GM18951 (cell line): ENCODE data around the gene NPC1.

Source experiments
- POLR2A ChIP-seq: IDR thresholded peaks from 4 replicates; pipeline ENCODE4 v1.6.1; 2011; ENCODE audit warnings: mild to moderate bottlenecking; ENCODE audit not compliant: insufficient read length, insufficient read depth; ENCODE audit errors: extremely low read depth
- in situ Hi-C: fragments of 300-500 bp; cut with MboI; formaldehyde crosslinking; loops from one replicate; pipeline ENCODE4 v1.12.0; 2022; ENCODE audit warnings: low sequenced_read_pairs, mixed read lengths, inconsistent platforms; ENCODE audit not compliant: unreplicated experiment

Gene NPC1

GRCh38 chr18:23575309-23575651 lies 11.0 kb downstream of the NPC1 start:
- TF ChIP-seq POLR2A, result no peak
- in situ Hi-C loops, result no loop called here

GRCh38 chr18:23574611-23575308 lies 11.5 kb downstream of the NPC1 start:
- no peak for TF ChIP-seq POLR2A
- in situ Hi-C loops, result no loop called here

DNA sequence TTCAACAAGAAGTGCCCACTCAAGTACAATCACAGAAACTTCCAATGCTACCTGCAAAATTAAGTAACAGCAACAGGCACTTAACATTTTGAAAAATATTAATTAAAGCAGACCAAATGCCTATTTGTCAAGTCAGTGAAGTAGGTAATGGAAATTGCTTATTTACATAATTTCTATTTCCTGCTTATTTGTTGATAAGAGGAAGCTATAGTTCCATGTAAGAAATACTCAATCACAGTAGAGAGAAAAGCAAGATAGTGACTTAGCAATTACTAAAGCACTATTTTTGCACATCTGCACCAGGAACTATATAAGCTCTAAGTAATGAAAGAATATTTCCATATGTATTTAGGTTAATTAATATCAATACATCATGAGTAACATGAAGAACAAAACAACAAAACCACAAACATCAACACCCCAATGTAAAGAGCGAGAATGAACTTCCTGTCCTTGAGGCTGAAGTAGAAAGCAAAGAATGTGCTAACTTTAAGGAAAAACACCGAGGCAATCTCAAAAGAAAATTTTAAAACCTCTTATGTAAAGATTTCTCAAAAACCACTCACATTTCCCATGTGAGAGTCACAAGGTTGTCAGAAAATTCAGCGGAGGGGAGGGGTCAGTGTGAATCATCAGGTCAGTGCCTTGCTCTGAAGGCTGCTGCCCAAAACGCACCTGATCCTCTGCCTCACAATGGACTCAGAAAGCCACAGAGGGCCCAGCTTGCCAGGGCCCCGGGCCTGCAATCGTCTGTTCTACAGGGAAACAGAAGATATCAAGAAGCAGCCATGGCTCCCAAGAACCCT lies 12.5 kb downstream of the NPC1 start:
- no peak for TF ChIP-seq POLR2A
- in situ Hi-C loops, result no loop called here

- in situ Hi-C loops, result no loop called here
- TF ChIP-seq POLR2A, result no peak
These were observed 13.3 kb downstream of the NPC1 start for GRCh38 chr18:23573020-23573419.

GRCh38 chr18:23572570-23572969 lies 13.7 kb downstream of the NPC1 start:
- in situ Hi-C loops, result no loop called here
- no peak for TF ChIP-seq POLR2A

GRCh38 chr18:23572012-23572411 lies 14.3 kb downstream of the NPC1 start:
- TF ChIP-seq POLR2A, result no peak
- in situ Hi-C loops, result no loop called here

DNA sequence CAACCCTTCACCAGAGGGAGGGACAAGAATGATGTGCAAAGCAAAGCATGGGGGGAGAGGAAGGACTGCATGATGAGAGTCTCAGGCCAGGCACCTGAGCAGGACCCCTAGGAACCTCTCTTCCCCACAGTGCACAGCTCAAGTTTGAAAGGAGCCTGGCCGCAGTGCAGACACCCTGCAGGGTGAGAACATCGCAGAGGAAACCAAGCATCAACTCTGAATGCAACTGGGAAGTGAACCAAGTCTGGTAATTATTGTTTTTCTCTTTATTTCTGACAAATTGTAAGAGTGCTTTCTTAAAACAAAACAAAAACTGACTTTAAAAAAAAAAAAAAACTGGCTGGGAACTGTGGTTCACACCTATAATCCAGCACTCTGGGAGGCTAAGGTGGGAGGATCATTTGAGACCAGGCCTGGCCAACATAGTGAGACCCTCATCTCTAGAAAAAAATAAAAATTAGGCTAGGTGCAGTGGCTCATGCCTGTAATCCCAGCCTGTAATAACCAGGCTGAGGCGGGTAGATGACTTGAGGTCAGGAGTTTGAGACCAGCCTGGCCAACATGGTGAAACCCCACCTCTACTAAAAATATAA lies 15.3 kb downstream of the NPC1 start:
- in situ Hi-C loops, result no loop called here
- TF ChIP-seq POLR2A, result no peak

GRCh38 chr18:23569299-23570063 lies 16.8 kb downstream of the NPC1 start:
- in situ Hi-C loops, result no loop called here
- no peak for TF ChIP-seq POLR2A

- no peak for TF ChIP-seq POLR2A
- in situ Hi-C loops, result no loop called here
These were observed 17.8 kb downstream of the NPC1 start for GRCh38 chr18:23568281-23569138.

- in situ Hi-C loops, result no loop called here
- TF ChIP-seq POLR2A, result no peak
These were observed 18.6 kb downstream of the NPC1 start for GRCh38 chr18:23567671-23568070.

DNA sequence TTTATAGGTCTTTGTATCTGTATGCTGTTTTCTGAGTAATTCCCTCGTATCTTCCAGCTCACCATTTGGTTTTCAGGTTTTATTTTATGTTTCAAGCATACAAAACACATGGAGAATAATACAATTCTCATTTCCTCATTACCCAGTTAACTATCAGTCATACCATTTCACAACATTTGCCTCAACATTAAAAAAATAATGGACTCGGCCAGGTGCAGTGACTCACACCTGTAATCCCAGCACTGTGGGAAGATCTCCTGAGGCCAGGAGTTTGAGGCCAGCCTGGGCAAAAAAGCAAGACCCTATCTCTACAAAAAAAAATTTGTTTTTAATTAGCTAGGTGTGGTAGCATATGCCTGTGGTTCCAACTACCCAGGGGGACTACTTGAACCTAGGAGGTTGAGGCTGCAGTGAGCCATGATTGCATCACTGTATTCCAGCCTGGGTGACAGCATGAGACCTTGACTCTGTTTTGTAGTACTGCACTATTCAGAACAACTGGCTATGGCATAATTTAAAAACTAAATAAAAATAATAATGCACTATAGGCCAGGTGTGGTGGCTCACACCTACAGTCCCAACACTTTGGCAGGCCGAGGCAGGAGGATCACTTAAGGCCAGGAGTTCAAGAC lies 20.3 kb downstream of the NPC1 start:
- in situ Hi-C loops, result no loop called here
- TF ChIP-seq POLR2A, result no peak
